Neural cell (in vitro differentiated cells): ENCODE data around the gene GPR146.

Source experiments
- CTCF ChIP-seq: fragments of 450-650 bp; IDR thresholded peaks from 2 replicates; pipeline ENCODE4 v1.5.1; 2014; ENCODE audit warnings: antibody characterized with exemption, mild to moderate bottlenecking, moderate library complexity; ENCODE audit not compliant: poor library complexity, severe bottlenecking
- EP300 ChIP-seq: fragments of 450-650 bp; conservative IDR thresholded peaks from 2 replicates; pipeline ENCODE4 v1.6.1; 2014; ENCODE audit warnings: antibody characterized with exemption, mild to moderate bottlenecking, moderate library complexity; ENCODE audit not compliant: poor library complexity, severe bottlenecking

DNA sequence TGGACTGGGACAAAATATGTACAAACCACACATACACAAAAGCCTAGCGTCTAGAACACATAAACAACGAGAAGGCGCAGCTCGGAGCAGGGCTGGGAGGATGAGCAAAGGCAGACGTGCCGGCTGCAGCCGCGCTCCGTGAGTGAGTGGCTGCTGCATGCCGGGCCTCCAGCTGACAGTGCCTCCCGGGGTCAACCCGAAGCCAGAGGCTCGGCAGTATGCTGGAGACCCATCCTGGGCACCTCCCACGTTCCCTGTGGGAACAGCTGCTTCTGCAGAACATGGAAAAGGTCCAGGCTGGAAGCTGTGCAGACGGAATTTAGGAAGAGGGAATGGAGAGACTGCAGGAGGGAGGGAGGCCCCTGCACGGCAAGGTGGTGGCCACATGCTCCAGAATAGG, 3.6 kb upstream of the GPR146 start:
- TF ChIP-seq CTCF, result no peak
- no peak for TF ChIP-seq EP300
